GM21381 (cell line): ENCODE measurements around the gene PLCH1.

Experiments
- ATAC-seq: cut with Tn5 transposase; IDR thresholded peaks from one replicate; pipeline ENCODE4 v1.9.1; 2021; ENCODE audit warnings: mild to moderate bottlenecking, moderate library complexity; ENCODE audit not compliant: unreplicated experiment

The PLCH1 gene

GRCh38 chr3:155553780-155554179, 191.1 kb downstream of the PLCH1 start:
- peak; percentile 38 for ATAC-seq

GRCh38 chr3:155553326-155553725, 191.5 kb downstream of the PLCH1 start:
- ATAC-seq, result no peak

GRCh38 chr3:155550391-155550790, 194.5 kb downstream of the PLCH1 start:
- no peak for ATAC-seq

GRCh38 chr3:155549087-155549486, 195.8 kb downstream of the PLCH1 start:
- peak; percentile 93 for ATAC-seq

- no peak for ATAC-seq
These were observed 196.7 kb downstream of the PLCH1 start for GRCh38 chr3:155548195-155548594.

GRCh38 chr3:155535098-155535497, 209.8 kb downstream of the PLCH1 start:
- no peak for ATAC-seq

GRCh38 chr3:155528579-155528978, 216.3 kb downstream of the PLCH1 start:
- no peak for ATAC-seq

- no peak for ATAC-seq
These were observed 219.5 kb downstream of the PLCH1 start for GRCh38 chr3:155525324-155525833.

- ATAC-seq, result no peak
These were observed 224.4 kb downstream of the PLCH1 start for GRCh38 chr3:155520463-155520862.

GRCh38 chr3:155519078-155519477, 225.8 kb downstream of the PLCH1 start:
- ATAC-seq, result peak; percentile 67

GRCh38 chr3:155517903-155518302, 227.0 kb downstream of the PLCH1 start:
- ATAC-seq, result no peak

- no peak for ATAC-seq
These were observed 228.4 kb downstream of the PLCH1 start for GRCh38 chr3:155516439-155516838.

GRCh38 chr3:155512867-155513261, 232.0 kb downstream of the PLCH1 start:
- ATAC-seq, result no peak

- no peak for ATAC-seq
These were observed 232.6 kb downstream of the PLCH1 start for GRCh38 chr3:155512175-155512866.

GRCh38 chr3:155504682-155505081, 240.2 kb downstream of the PLCH1 start:
- ATAC-seq, result no peak

GRCh38 chr3:155502630-155503029, 242.2 kb downstream of the PLCH1 start:
- ATAC-seq, result no peak

- no peak for ATAC-seq
These were observed 244.6 kb downstream of the PLCH1 start for GRCh38 chr3:155500194-155500818.

GRCh38 chr3:155497930-155498647, 246.8 kb downstream of the PLCH1 start:
- ATAC-seq, result no peak

GRCh38 chr3:155496206-155496605, 248.7 kb downstream of the PLCH1 start:
- no peak for ATAC-seq

- peak; percentile 84 for ATAC-seq
These were observed 249.5 kb downstream of the PLCH1 start for GRCh38 chr3:155495387-155495786.

- peak; percentile 59 for ATAC-seq
These were observed 250.5 kb downstream of the PLCH1 start for GRCh38 chr3:155494332-155494731.

GRCh38 chr3:155492841-155493240, 252.0 kb downstream of the PLCH1 start:
- ATAC-seq, result no peak
